H9 (cell line): Measurements from ENCODE around the gene IL6R. TPM values are rescaled to one million over a fixed set of nuclear protein-coding genes. Genes with fewer than 3 reads are reported as not detected.
A peak's percentile ranks its signal among the peaks of the same experiment; 100 is the strongest.

Experiments
- DNase-seq: peaks from one replicate; pipeline ENCODE4 v3.0.0-alpha.2; 2017
- H2AFZ ChIP-seq: one replicate; pipeline ENCODE4 v1.6.1; 2013; ENCODE audit warnings: mild to moderate bottlenecking, low read length, control low read depth, moderate library complexity
- H2AK5ac ChIP-seq: 2 replicates; pipeline ENCODE4 v1.6.1; 2013; ENCODE audit warnings: low read length, control low read depth, mixed read lengths; ENCODE audit not compliant: insufficient read length
- H2BK120ac ChIP-seq: one replicate; pipeline ENCODE4 v1.6.1; 2013; ENCODE audit warnings: low read depth, mild to moderate bottlenecking, low read length, control low read depth, inconsistent platforms; ENCODE audit not compliant: poor library complexity, severe bottlenecking
- H2BK12ac ChIP-seq: 2 replicates; pipeline ENCODE4 v1.6.1; 2013; ENCODE audit warnings: low read length, control low read depth, mixed read lengths, low read depth; ENCODE audit not compliant: insufficient read length
- H2BK15ac ChIP-seq: 2 replicates; pipeline ENCODE4 v1.6.1; 2013; ENCODE audit warnings: low read depth, low read length, control low read depth
- H2BK20ac ChIP-seq: one replicate; pipeline ENCODE4 v1.6.1; 2013; ENCODE audit warnings: low read depth, mild to moderate bottlenecking, low read length, control low read depth, inconsistent platforms; ENCODE audit not compliant: poor library complexity, severe bottlenecking
- H2BK5ac ChIP-seq: 2 replicates; pipeline ENCODE4 v1.6.1; 2013; ENCODE audit warnings: low read length, control low read depth, mixed read lengths; ENCODE audit not compliant: insufficient read length
- H3K14ac ChIP-seq: 2 replicates; pipeline ENCODE4 v1.6.1; 2013; ENCODE audit warnings: low read length, control low read depth; ENCODE audit not compliant: insufficient read depth
- H3K18ac ChIP-seq: 2 replicates; pipeline ENCODE4 v1.6.1; 2013; ENCODE audit warnings: low read depth, mild to moderate bottlenecking, mixed read lengths, low read length, control low read depth; ENCODE audit not compliant: insufficient read length
- H3K23ac ChIP-seq: 2 replicates; pipeline ENCODE4 v1.6.1; 2013; ENCODE audit warnings: low read length, control low read depth, mixed read lengths, low read depth; ENCODE audit not compliant: insufficient read length
- H3K23me2 ChIP-seq: 2 replicates; pipeline ENCODE4 v1.6.1; 2013; ENCODE audit warnings: low read depth, mild to moderate bottlenecking, mixed read lengths, low read length, control low read depth; ENCODE audit not compliant: insufficient read length, poor library complexity, severe bottlenecking
- H3K27ac ChIP-seq: 2 replicates; pipeline ENCODE4 v1.5.1; 2013; ENCODE audit warnings: low read length, control low read depth, mixed read lengths, low read depth; ENCODE audit not compliant: insufficient read length
- H3K27me3 ChIP-seq: 2 replicates; pipeline ENCODE4 v1.6.1; 2013; ENCODE audit warnings: low read length, control low read depth, inconsistent platforms; ENCODE audit not compliant: insufficient read depth
- H3K4ac ChIP-seq: 2 replicates; pipeline ENCODE4 v1.6.1; 2013; ENCODE audit warnings: low read depth, mild to moderate bottlenecking, control low read depth, inconsistent platforms, low read length, moderate library complexity
- H3K4me1 ChIP-seq: 2 replicates; pipeline ENCODE4 v1.6.1; 2013; ENCODE audit warnings: low read length, control low read depth, inconsistent platforms; ENCODE audit not compliant: insufficient read depth
- H3K4me2 ChIP-seq: 2 replicates; pipeline ENCODE4 v1.6.1; 2013; ENCODE audit warnings: low read length, control low read depth, mixed read lengths; ENCODE audit not compliant: insufficient read length, insufficient read depth
- H3K56ac ChIP-seq: 2 replicates; pipeline ENCODE4 v1.6.1; 2013; ENCODE audit warnings: low read depth, mild to moderate bottlenecking, mixed read lengths, low read length, control low read depth; ENCODE audit not compliant: insufficient read length
- H3K79me1 ChIP-seq: 2 replicates; pipeline ENCODE4 v1.6.1; 2013; ENCODE audit warnings: low read depth, mild to moderate bottlenecking, moderate library complexity, low read length, control low read depth, inconsistent platforms; ENCODE audit not compliant: insufficient read depth, poor library complexity, severe bottlenecking
- H3K79me2 ChIP-seq: 2 replicates; pipeline ENCODE4 v1.6.1; 2013; ENCODE audit warnings: low read length, control low read depth, inconsistent platforms; ENCODE audit not compliant: insufficient read depth
- H3K9ac ChIP-seq: 2 replicates; pipeline ENCODE4 v1.6.1; 2013; ENCODE audit warnings: low read length, control low read depth, mixed read lengths; ENCODE audit not compliant: insufficient read length; ENCODE audit errors: extremely low read depth
- H3K9me3 ChIP-seq: one replicate; pipeline ENCODE4 v1.6.1; 2013; ENCODE audit warnings: low read depth, low read length, inconsistent platforms; ENCODE audit not compliant: control insufficient read depth
- H3T11ph ChIP-seq: one replicate; pipeline ENCODE4 v1.6.1; 2013; ENCODE audit warnings: mild to moderate bottlenecking, low read length, control low read depth, inconsistent platforms
- H4K20me1 ChIP-seq: one replicate; pipeline ENCODE4 v1.6.1; 2013; ENCODE audit not compliant: control insufficient read depth, insufficient read length, insufficient read depth
- H4K5ac ChIP-seq: 2 replicates; pipeline ENCODE4 v1.6.1; 2013; ENCODE audit warnings: low read depth, mild to moderate bottlenecking, mixed read lengths, low read length, control low read depth; ENCODE audit not compliant: insufficient read length
- H4K8ac ChIP-seq: replicated peaks from 2 replicates; pipeline ENCODE4 v1.6.1; 2013; ENCODE audit warnings: low read length, control low read depth, mixed read lengths, low read depth; ENCODE audit not compliant: insufficient read length
- H4K91ac ChIP-seq: 2 replicates; pipeline ENCODE4 v1.6.1; 2013; ENCODE audit warnings: low read depth, mild to moderate bottlenecking, moderate library complexity, mixed read lengths, low read length, control low read depth; ENCODE audit not compliant: insufficient read length
- H3K27ac Mint-ChIP-seq, 3 experiments: 2 replicates in 2 of 3; 3 replicates in 1 of 3; pipeline ENCODE4 v1.8.0; 2020 to 2021; ENCODE audit warnings: mixed read lengths in 3 of 3, mild to moderate bottlenecking in 1 of 3, moderate library complexity in 1 of 3
- H3K27me3 Mint-ChIP-seq: 2 replicates; pipeline ENCODE4 v1.8.0; 2021; ENCODE audit warnings: low read depth, mild to moderate bottlenecking, moderate library complexity, mixed read lengths
- H3K36me3 Mint-ChIP-seq, 3 experiments: 2 replicates in 2 of 3; 3 replicates in 1 of 3; pipeline ENCODE4 v1.8.0; 2020 to 2021; ENCODE audit warnings: low read depth in 3 of 3, mixed read lengths in 3 of 3; ENCODE audit not compliant: insufficient read depth in 1 of 3
- H3K4me1 Mint-ChIP-seq, 2 experiments: 2 replicates each; pipeline ENCODE4 v1.8.0; 2020; ENCODE audit warnings: mixed read lengths in 2 of 2
- H3K4me3 Mint-ChIP-seq, 2 experiments: 2 replicates in 1 of 2; 3 replicates in 1 of 2; pipeline ENCODE4 v1.8.0; 2020 to 2021; ENCODE audit warnings: mild to moderate bottlenecking in 2 of 2, mixed read lengths in 2 of 2, moderate library complexity in 1 of 2
- H3K9me3 Mint-ChIP-seq, 2 experiments: 2 replicates in 1 of 2; 3 replicates in 1 of 2; pipeline ENCODE4 v1.8.0; 2020; ENCODE audit warnings: mild to moderate bottlenecking in 2 of 2, mixed read lengths in 2 of 2, moderate library complexity in 1 of 2
- CTCF ChIP-seq: fragments of 200-600 bp; sonication (generic); conservative IDR thresholded peaks from 3 replicates; pipeline ENCODE4 v1.8.0; 2021; ENCODE audit warnings: antibody characterized with exemption, mild to moderate bottlenecking
- WGBS: extraction: QIAGEN DNeasy Blood & Tissue Kit; methylation state at CpG from one replicate; pipeline ENCODE4 v1.1.7; 2013; ENCODE audit warnings: missing lambda C conversion rate, low lambda C conversion rate, mixed read lengths; ENCODE audit not compliant: insufficient read length; ENCODE audit errors: extremely low coverage; 5-methylcytosine and 5-hydroxymethylcytosine counted together
- total RNA-seq: library from RNA; stranded (reverse); gene quantifications from 2 replicates; pipeline ENCODE4 v1.2.1, GENCODE V29; 2021

IL6R gene
- total RNA-seq, 1 experiment from 2014 or later = 1.7 TPM

- H3K27me3 ChIP-seq = no peaks in the 10 kb centered on the region
- Mint-ChIP-seq H3K4me1 (peaks cover 4 to 8% of the 10 kb centered on the region in 2 experiments), H3K36me3 (no peaks in the 10 kb centered on the region), H3K27ac (peak overlapping the region in 2 of 3 experiments; percentile 79 to 84; a peak in 2 of 7 replicates), H3K27me3 (no peaks in the 10 kb centered on the region), H3K9me3 (no peaks in the 10 kb centered on the region), H3K4me3 (no peak overlapping the region)
- H2BK12ac ChIP-seq = no peak overlapping the region
- no CpG with 5 or more reads among the region's 3 CpGs for WGBS
- no peak overlapping the region for H3K4me2 ChIP-seq
- H3T11ph ChIP-seq = no peak overlapping the region
- H4K8ac ChIP-seq = no peak overlapping the region
- H3K14ac ChIP-seq = no peak overlapping the region
- H3K9me3 ChIP-seq = no peaks in the 10 kb centered on the region
- H2BK20ac ChIP-seq = no peak overlapping the region
- no peaks in the 10 kb centered on the region for H3K79me1 ChIP-seq
- H2BK15ac ChIP-seq = no peak overlapping the region
- H2BK5ac ChIP-seq = no peak overlapping the region
- no peak for DNase-seq
- no peak overlapping the region for H2BK120ac ChIP-seq
- 0 out of 2 replicates have a peak, but pooled peaks cover 3% of the 10 kb centered on the region for H3K4me1 ChIP-seq
- H4K5ac ChIP-seq = no peak overlapping the region
- no peak for TF ChIP-seq CTCF
- H3K9ac ChIP-seq = no peak overlapping the region
- no peak overlapping the region for H3K23ac ChIP-seq
- no peak overlapping the region for H3K56ac ChIP-seq
- H2AK5ac ChIP-seq = no peak overlapping the region
- no peaks in the 10 kb centered on the region for H3K23me2 ChIP-seq
- no peak overlapping the region for H3K18ac ChIP-seq
- H3K79me2 ChIP-seq = no peaks in the 10 kb centered on the region
- no peaks in the 10 kb centered on the region for H4K20me1 ChIP-seq
- no peak overlapping the region for H2AFZ ChIP-seq
- no peak overlapping the region for H3K4ac ChIP-seq
- H3K27ac ChIP-seq = no peak overlapping the region
- H4K91ac ChIP-seq = no peak overlapping the region
Measured at GRCh38 chr1:154474802-154475201, 69.7 kb downstream of the IL6R start.
